ENCODE measurements around the gene PNCK. TPM values are rescaled to one million over a fixed set of nuclear protein-coding genes. Genes with fewer than 3 reads are reported as not detected.

PNCK gene
- total RNA-seq, 3 donors from 2014 or later: 4.6 to 63.0 (median 5.5) TPM

DNA sequence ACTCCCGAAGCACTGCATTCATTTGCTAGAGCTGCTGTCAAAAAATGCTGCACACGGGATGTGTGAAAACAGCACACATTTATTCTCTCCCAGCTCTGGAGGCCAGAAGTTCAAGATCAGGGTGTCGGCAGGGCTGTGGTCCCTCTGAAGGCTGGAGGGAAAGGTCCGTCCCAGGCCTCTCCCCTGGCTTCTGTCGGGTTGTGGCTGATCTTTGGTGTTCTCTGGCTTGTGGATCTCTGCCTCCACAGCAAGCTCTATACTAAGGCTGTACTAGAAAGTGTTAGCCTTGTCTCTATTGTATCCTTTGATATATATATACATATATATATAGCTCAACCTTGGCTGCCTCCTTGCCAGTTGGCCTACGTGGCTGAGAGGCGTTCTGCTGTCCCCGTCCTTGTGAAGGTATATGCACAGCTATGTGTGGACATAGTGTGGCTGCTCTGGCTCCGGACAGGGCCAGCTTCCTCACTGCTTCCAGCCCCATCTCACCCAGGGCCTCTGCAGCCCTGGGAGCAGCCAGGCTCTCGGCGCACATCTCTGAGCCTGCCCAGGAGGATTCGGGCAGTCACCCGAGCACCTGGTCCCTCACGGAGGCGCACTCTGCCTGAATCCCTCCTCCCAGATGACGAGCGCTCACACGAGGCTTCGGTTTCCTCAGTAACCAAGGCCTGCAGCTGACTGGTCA, 41.6 kb downstream of the PNCK start:
- no peak for ATAC-seq
- intact Hi-C loops (cut with DNase I, micrococcal nuclease): no loop called here
- TF ChIP-seq, protein P1, sequence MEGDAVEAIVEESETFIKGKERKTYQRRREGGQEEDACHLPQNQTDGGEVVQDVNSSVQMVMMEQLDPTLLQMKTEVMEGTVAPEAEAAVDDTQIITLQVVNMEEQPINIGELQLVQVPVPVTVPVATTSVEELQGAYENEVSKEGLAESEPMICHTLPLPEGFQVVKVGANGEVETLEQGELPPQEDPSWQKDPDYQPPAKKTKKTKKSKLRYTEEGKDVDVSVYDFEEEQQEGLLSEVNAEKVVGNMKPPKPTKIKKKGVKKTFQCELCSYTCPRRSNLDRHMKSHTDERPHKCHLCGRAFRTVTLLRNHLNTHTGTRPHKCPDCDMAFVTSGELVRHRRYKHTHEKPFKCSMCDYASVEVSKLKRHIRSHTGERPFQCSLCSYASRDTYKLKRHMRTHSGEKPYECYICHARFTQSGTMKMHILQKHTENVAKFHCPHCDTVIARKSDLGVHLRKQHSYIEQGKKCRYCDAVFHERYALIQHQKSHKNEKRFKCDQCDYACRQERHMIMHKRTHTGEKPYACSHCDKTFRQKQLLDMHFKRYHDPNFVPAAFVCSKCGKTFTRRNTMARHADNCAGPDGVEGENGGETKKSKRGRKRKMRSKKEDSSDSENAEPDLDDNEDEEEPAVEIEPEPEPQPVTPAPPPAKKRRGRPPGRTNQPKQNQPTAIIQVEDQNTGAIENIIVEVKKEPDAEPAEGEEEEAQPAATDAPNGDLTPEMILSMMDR (IDR thresholded peaks at IDR 0.05): no peak

GRCh38 chrX:153631346-153631745, 42.3 kb downstream of the PNCK start:
- intact Hi-C loops (cut with DNase I, micrococcal nuclease): no loop called here
- Histone ChIP-seq H3K36me3 (ENCODE audit: low read depth) (no peaks in the 10 kb centered on the region), H3K4me3 (no peak overlapping the region), H3K9me3 (no peaks in the 10 kb centered on the region), H3K4me1 (ENCODE audit: low read depth) (no peaks in the 10 kb centered on the region)
- DNase-seq (no peak), ATAC-seq (no peak)
- TF ChIP-seq, protein P1 (IDR thresholded peaks at IDR 0.05): no peak

More for the DNA sequence above, 41.6 kb downstream of the PNCK start:
- Histone ChIP-seq H3K36me3 (ENCODE audit: low read depth) (no peaks in the 10 kb centered on the region), H3K4me3 (no peak overlapping the region), H3K4me1 (ENCODE audit: low read depth) (no peaks in the 10 kb centered on the region), H3K9me3 (no peaks in the 10 kb centered on the region)
- no peak for DNase-seq

DNA sequence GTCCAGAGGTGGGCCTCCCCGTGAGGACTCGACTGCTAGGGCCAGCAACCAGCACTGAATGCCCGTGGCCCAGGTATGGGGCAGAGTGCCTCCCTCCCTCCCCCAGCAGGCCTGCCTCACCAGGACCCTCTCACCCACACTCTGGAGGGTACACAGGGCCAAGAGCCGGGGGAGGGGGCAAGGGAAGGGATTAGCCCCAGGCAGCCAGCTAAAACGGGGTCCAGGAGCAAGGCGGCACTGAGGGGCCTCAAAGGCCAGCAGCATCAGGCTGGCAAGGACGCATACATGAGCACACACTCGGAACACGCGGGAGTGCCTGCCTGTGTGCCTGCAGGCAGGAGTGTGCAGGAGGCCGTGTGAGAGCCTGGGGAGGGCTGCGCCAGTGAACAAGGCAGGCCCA, 44.9 kb downstream of the PNCK start:
- DNase-seq (peak in 1 of 3 donors; percentile 40), ATAC-seq (no peak)
- Histone ChIP-seq H3K4me1 (ENCODE audit: low read depth) (no peaks in the 10 kb centered on the region), H3K9me3 (no peaks in the 10 kb centered on the region), H3K4me3 (no peak overlapping the region), H3K36me3 (ENCODE audit: low read depth) (no peaks in the 10 kb centered on the region)
- intact Hi-C loops (cut with DNase I, micrococcal nuclease): no loop called here
- TF ChIP-seq, protein P1 (IDR thresholded peaks at IDR 0.05): no peak

DNA sequence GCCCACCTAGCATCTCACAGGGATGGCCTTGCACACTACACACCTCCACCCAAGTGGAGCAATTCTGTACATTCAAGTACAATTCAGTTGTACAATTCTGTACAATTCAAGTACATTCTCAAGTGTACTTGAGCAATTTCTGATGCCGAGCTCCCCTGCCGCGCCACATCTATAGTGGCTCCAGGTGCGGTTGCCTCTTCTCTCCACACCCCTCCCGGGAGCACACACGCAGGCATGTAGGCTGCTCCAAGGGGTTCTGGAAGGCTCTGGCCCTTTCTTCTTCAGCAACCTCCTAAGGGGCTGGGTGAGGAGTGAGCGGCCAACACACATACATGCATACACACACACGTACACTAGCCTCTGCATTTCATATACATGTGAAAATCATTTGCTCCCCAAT, 45.5 kb downstream of the PNCK start:
- intact Hi-C loops (cut with DNase I, micrococcal nuclease): no loop called here
- no peak for ATAC-seq
- no peak for DNase-seq
- Histone ChIP-seq H3K9me3 (no peaks in the 10 kb centered on the region), H3K4me1 (ENCODE audit: low read depth) (no peaks in the 10 kb centered on the region), H3K4me3 (no peak overlapping the region), H3K36me3 (ENCODE audit: low read depth) (no peaks in the 10 kb centered on the region)
- TF ChIP-seq, protein P1 (IDR thresholded peaks at IDR 0.05): no peak

DNA sequence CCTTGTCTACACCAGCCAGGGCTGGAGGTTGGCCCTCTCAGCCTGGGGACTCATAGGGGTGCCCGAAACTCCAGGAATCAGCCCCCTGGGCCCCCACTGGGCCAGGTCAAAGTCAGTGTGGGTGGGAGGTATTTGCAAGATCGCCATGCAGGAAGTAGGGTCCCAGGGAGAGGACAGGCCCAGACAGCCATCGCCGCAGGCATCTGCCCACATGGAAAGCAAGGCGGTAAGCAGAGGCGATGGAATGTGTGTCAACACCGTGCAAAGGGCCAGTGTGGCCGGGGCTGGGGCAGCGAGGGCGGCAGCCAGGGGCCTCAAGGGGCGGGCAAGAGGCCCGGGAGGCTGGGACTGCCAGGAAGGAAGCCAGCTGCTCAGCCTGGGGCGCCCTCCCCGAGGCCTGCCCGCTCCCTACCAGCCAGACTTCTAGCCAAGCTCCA, 45.9 kb downstream of the PNCK start:
- Histone ChIP-seq H3K9me3 (no peaks in the 10 kb centered on the region), H3K4me3 (no peak overlapping the region), H3K4me1 (ENCODE audit: low read depth) (no peaks in the 10 kb centered on the region), H3K36me3 (ENCODE audit: low read depth) (no peaks in the 10 kb centered on the region)
- intact Hi-C loops (cut with DNase I, micrococcal nuclease): no loop called here
- TF ChIP-seq, protein P1 (IDR thresholded peaks at IDR 0.05): no peak
- no peak for ATAC-seq
- DNase-seq: peak in 1 of 3 donors; percentile 36

All from mucosa of descending colon (tissue), 3 donors.